Activated CD4-positive, alpha-beta T cell treated with anti-CD3 and anti-CD28 coated beads, Interleukin-2, amount 50 U/mL, for 4 hours (primary cell): Measurements from ENCODE around the gene SERF2.
"Not testable (repeated sequence)": the region's sequence is repeated elsewhere in the genome, so short reads cannot be mapped to it uniquely, and the experiment has no call there.

ENCODE experiments used
- DNase-seq, 2 experiments: peaks; one replicate each; pipeline ENCODE4 v3.0.0-alpha.2; 2020

Gene SERF2

DNA sequence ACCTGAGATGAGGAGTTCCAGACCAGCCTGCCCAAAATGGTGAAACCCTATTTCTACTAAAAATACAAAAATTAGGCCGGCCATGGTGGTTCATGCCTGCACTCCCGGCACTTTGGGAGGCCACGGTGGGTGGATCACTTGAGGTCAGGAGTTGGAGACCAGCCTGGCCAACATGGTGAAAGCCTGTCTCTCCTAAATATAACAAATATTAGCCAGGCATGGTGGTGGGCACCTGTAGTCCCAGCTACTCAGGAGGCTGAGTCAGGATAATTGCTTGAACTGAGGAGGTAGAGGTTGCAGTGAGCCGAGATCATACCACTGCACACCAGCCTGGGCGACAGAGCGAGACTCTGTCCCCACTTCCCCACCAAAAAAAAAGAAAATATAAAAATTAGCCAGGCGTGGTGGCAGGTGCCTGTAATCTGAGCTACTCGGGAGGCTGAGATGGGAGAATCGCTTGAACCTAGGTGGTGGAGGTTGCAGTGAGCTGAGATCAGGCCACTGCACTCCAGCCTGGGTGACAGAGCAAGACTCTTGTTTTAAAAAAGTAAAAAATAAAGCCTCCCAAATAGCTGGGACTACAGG, 38.7 kb downstream of the SERF2 start:
- DNase-seq, result not testable (repeated sequence)

DNA sequence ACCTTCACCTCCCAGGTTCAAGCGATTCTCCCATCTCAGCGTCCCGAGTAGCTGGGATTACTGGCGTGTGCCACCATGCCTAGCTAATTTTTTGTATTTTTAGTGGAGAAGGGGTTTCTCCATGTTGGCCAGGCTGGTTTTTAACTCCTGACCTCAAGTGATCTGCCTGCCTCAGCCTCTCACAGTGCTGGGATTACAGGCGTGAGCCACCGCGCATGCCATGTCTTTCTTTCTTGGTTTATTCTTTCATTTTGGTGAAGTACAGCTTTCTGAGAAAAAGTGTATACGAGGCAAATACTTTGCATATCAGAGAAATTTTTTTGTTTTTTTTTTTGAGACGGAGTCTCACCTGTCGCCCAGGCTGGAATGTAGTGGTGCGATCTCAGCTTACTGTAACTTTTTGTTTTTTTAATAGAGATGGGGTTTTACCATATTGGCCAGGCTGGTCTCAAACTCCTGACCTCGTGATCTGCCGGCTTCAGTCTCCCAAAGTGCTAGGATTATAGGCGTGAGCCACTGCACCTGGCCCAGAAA, 39.5 kb downstream of the SERF2 start:
- DNase-seq, result not testable (repeated sequence)

DNA sequence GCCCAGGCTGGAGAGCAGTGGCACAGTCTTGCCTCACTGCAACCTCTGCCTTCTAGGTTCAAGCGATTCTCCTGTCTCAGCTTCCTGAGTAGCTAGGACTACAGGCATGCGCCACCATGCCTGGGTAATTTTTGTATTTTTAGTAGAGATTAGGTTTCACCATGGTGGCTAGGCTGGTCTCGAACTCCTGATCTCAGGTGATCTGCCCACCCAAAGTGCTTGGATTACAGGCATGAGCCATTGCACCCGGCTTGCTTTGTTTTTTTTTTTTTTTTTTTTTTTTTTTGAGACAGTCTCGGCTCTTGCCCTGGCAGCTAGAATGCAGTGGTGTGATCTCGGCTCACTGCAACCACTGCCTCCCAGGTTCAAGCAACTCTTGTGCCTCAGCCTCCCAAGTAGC, 40.4 kb downstream of the SERF2 start:
- not testable (repeated sequence) for DNase-seq

DNA sequence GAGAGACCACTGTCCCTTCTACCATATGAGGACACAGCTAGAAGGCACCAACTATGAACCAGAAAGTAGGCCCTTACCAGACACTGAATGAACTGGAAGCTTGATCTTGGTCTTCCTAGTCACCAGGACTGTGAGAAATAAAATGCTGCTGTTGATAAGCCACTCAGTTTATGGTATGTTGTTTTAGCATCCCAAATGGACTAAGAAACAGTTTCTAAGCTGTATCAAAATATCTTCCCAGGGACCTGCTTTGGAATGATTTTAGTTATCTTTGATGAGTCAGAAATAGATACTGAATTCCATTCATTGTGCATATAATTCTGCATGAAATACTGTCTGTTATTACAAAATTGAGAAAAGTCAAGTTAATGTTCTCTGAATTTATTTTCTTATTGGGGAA, 53.3 kb downstream of the SERF2 start:
- DNase-seq, result no peak
